Naive B cell (primary cell): Measurements from ENCODE around the gene CMKLR1. TPM values are rescaled to one million over a fixed set of nuclear protein-coding genes. Genes with fewer than 3 reads are reported as not detected.
A peak's percentile ranks its signal among the peaks of the same experiment; 100 is the strongest.

Source experiments
- ATAC-seq, 2 donors: fragments of 150-1000 bp; cut with Tn5 transposase; 2 replicates each; pipeline ENCODE4 v1.10.0; 2021; ENCODE audit warnings: low read depth in 2 of 2, mild to moderate bottlenecking in 2 of 2, moderate library complexity in 2 of 2
- DNase-seq: peaks from one replicate; pipeline ENCODE4 v3.0.0; 2022
- H3K27ac Mint-ChIP-seq, 6 donors: one replicate each; pipeline ENCODE4 v1.8.0; 2020 to 2022; ENCODE audit warnings: mild to moderate bottlenecking in 6 of 6, mixed read lengths in 6 of 6, moderate library complexity in 5 of 6, inconsistent platforms in 2 of 6
- H3K27me3 Mint-ChIP-seq, 3 donors: one replicate each; pipeline ENCODE4 v1.8.0; 2021 to 2022; ENCODE audit warnings: mixed read lengths in 3 of 3, mild to moderate bottlenecking in 1 of 3
- H3K36me3 Mint-ChIP-seq, 2 donors: one replicate each; pipeline ENCODE4 v1.8.0; 2020 to 2022; ENCODE audit warnings: mixed read lengths in 2 of 2, inconsistent platforms in 1 of 2, mild to moderate bottlenecking in 1 of 2
- H3K4me1 Mint-ChIP-seq, 3 donors: one replicate each; pipeline ENCODE4 v1.8.0; 2020 to 2022; ENCODE audit warnings: mixed read lengths in 3 of 3, inconsistent platforms in 1 of 3, mild to moderate bottlenecking in 1 of 3, moderate library complexity in 1 of 3
- H3K4me3 Mint-ChIP-seq, 8 donors: one replicate each; pipeline ENCODE4 v1.8.0; 2020 to 2022; ENCODE audit warnings: mild to moderate bottlenecking in 8 of 8, mixed read lengths in 8 of 8, moderate library complexity in 8 of 8, inconsistent platforms in 2 of 8
- H3K9me3 Mint-ChIP-seq, 7 donors: one replicate each; pipeline ENCODE4 v1.8.0; 2020 to 2022; ENCODE audit warnings: mixed read lengths in 7 of 7, mild to moderate bottlenecking in 5 of 7, inconsistent platforms in 2 of 7, moderate library complexity in 1 of 7
- polyA plus RNA-seq, 6 donors: library from polyadenylated mRNA; unstranded; fragments of 300-500 nt; fragmentation: Illumina TruSeq; gene quantifications; one replicate each; pipeline ENCODE4 v1.2.3, GENCODE V29; 2021; ENCODE audit warnings: low read depth in 6 of 6

The CMKLR1 gene
- polyA plus RNA-seq, 6 donors from 2014 or later = 0.09 TPM; not detected in 5

GRCh38 chr12:108341356-108341755 lies 2.2 kb upstream of the CMKLR1 start:
- H3K9me3 Mint-ChIP-seq = peaks cover 0 to 5% (median 3%) of the 10 kb centered on the region in 7 donors
- H3K4me1 Mint-ChIP-seq = no peaks in the 10 kb centered on the region
- peaks cover 37 to 69% (median 47%) of the 10 kb centered on the region in 3 donors for H3K27me3 Mint-ChIP-seq
- ATAC-seq = no peak
- H3K36me3 Mint-ChIP-seq = no peaks in the 10 kb centered on the region
- H3K27ac Mint-ChIP-seq = no peak overlapping the region
- no peak overlapping the region for H3K4me3 Mint-ChIP-seq
- DNase-seq = no peak

- DNase-seq (no peak), ATAC-seq (no peak)
- Mint-ChIP-seq H3K27me3 (peaks cover 29 to 61% (median 53%) of the 10 kb centered on the region in 3 donors), H3K36me3 (no peaks in the 10 kb centered on the region), H3K4me1 (no peaks in the 10 kb centered on the region), H3K9me3 (peaks cover 0 to 12% (median 3%) of the 10 kb centered on the region in 7 donors), H3K4me3 (no peak overlapping the region), H3K27ac (no peak overlapping the region)
Measured at GRCh38 chr12:108340037-108340436, 926 bp upstream of the CMKLR1 start.

GRCh38 chr12:108337235-108338223 lies 1.6 kb downstream of the CMKLR1 start:
- Mint-ChIP-seq H3K36me3 (no peaks in the 10 kb centered on the region), H3K27ac (no peak overlapping the region), H3K9me3 (peaks cover 0 to 7% (median 0%) of the 10 kb centered on the region in 7 donors), H3K4me3 (no peak overlapping the region), H3K27me3 (peaks cover 24 to 60% (median 59%) of the 10 kb centered on the region in 3 donors), H3K4me1 (no peaks in the 10 kb centered on the region)
- no peak for DNase-seq
- no peak for ATAC-seq

- DNase-seq (no peak), ATAC-seq (no peak)
- H3K27ac Mint-ChIP-seq = no peak overlapping the region
- H3K4me3 Mint-ChIP-seq = no peak overlapping the region
- H3K36me3 Mint-ChIP-seq = no peaks in the 10 kb centered on the region
- H3K27me3 Mint-ChIP-seq = peaks cover 16 to 52% (median 45%) of the 10 kb centered on the region in 3 donors
- H3K4me1 Mint-ChIP-seq = no peaks in the 10 kb centered on the region
- H3K9me3 Mint-ChIP-seq = peaks cover 0 to 7% (median 0%) of the 10 kb centered on the region in 7 donors
Measured at GRCh38 chr12:108335349-108336119, 3.6 kb downstream of the CMKLR1 start.

- H3K27ac Mint-ChIP-seq = no peak overlapping the region
- no peaks in the 10 kb centered on the region for H3K4me1 Mint-ChIP-seq
- peaks cover 0 to 7% (median 0%) of the 10 kb centered on the region in 7 donors for H3K9me3 Mint-ChIP-seq
- no peak overlapping the region for H3K4me3 Mint-ChIP-seq
- DNase-seq (no peak), ATAC-seq (no peak)
- no peaks in the 10 kb centered on the region for H3K36me3 Mint-ChIP-seq
- peaks cover 16 to 45% (median 36%) of the 10 kb centered on the region in 3 donors for H3K27me3 Mint-ChIP-seq
Measured at GRCh38 chr12:108333898-108334699, 5.0 kb downstream of the CMKLR1 start.

- ATAC-seq (no peak), DNase-seq (no peak)
- Mint-ChIP-seq H3K4me3 (no peak overlapping the region), H3K9me3 (peaks cover 0 to 7% (median 0%) of the 10 kb centered on the region in 7 donors), H3K27ac (peak overlapping the region in 1 of 6 donors; percentile 72), H3K27me3 (peaks cover 11 to 38% (median 28%) of the 10 kb centered on the region in 3 donors), H3K4me1 (no peaks in the 10 kb centered on the region), H3K36me3 (no peaks in the 10 kb centered on the region)
Measured at GRCh38 chr12:108332791-108333382, 6.2 kb downstream of the CMKLR1 start.

GRCh38 chr12:108328420-108328819 lies 10.7 kb downstream of the CMKLR1 start:
- no peak overlapping the region for H3K4me3 Mint-ChIP-seq
- H3K9me3 Mint-ChIP-seq = peaks cover 0 to 2% (median 0%) of the 10 kb centered on the region in 7 donors
- no peak overlapping the region for H3K27ac Mint-ChIP-seq
- H3K4me1 Mint-ChIP-seq = no peaks in the 10 kb centered on the region
- no peaks in the 10 kb centered on the region for H3K36me3 Mint-ChIP-seq
- DNase-seq = no peak
- no peak for ATAC-seq
- peaks cover 10 to 33% (median 23%) of the 10 kb centered on the region in 3 donors for H3K27me3 Mint-ChIP-seq

- H3K9me3 Mint-ChIP-seq = peaks cover 0 to 4% (median 0%) of the 10 kb centered on the region in 7 donors
- no peaks in the 10 kb centered on the region for H3K4me1 Mint-ChIP-seq
- H3K27me3 Mint-ChIP-seq = peaks cover 10 to 37% (median 26%) of the 10 kb centered on the region in 3 donors
- no peaks in the 10 kb centered on the region for H3K36me3 Mint-ChIP-seq
- H3K27ac Mint-ChIP-seq = no peak overlapping the region
- DNase-seq (no peak), ATAC-seq (no peak)
- no peak overlapping the region for H3K4me3 Mint-ChIP-seq
Measured at GRCh38 chr12:108327621-108328344, 11.3 kb downstream of the CMKLR1 start.

GRCh38 chr12:108326254-108326750 lies 12.8 kb downstream of the CMKLR1 start:
- peaks cover 0 to 7% (median 3%) of the 10 kb centered on the region in 7 donors for H3K9me3 Mint-ChIP-seq
- H3K36me3 Mint-ChIP-seq = no peaks in the 10 kb centered on the region
- no peaks in the 10 kb centered on the region for H3K4me1 Mint-ChIP-seq
- peaks cover 15 to 52% (median 37%) of the 10 kb centered on the region in 3 donors for H3K27me3 Mint-ChIP-seq
- H3K4me3 Mint-ChIP-seq = no peak overlapping the region
- H3K27ac Mint-ChIP-seq = no peak overlapping the region
- DNase-seq = no peak
- no peak for ATAC-seq

- Mint-ChIP-seq H3K9me3 (peaks cover 0 to 7% (median 3%) of the 10 kb centered on the region in 7 donors), H3K4me1 (peaks cover 0 to under 1% (median 0%) of the 10 kb centered on the region in 3 donors), H3K36me3 (no peaks in the 10 kb centered on the region), H3K27me3 (peaks cover 15 to 53% (median 31%) of the 10 kb centered on the region in 3 donors), H3K4me3 (no peak overlapping the region), H3K27ac (no peak overlapping the region)
- ATAC-seq = no peak
- no peak for DNase-seq
Measured at GRCh38 chr12:108325549-108325948, 13.6 kb downstream of the CMKLR1 start.

- no peak for DNase-seq
- H3K4me3 Mint-ChIP-seq = no peak overlapping the region
- H3K27ac Mint-ChIP-seq = no peak overlapping the region
- ATAC-seq = no peak
- H3K36me3 Mint-ChIP-seq = no peaks in the 10 kb centered on the region
- H3K27me3 Mint-ChIP-seq = peaks cover 11 to 53% (median 28%) of the 10 kb centered on the region in 3 donors
- H3K9me3 Mint-ChIP-seq = peaks cover 0 to 7% (median 3%) of the 10 kb centered on the region in 7 donors
- peaks cover 0 to 4% (median 0%) of the 10 kb centered on the region in 3 donors for H3K4me1 Mint-ChIP-seq
Measured at GRCh38 chr12:108325018-108325358, 14.1 kb downstream of the CMKLR1 start.
